Naive thymus-derived CD8-positive, alpha-beta T cell (primary cell): ENCODE results near the gene GABBR1. TPM values are rescaled to one million over a fixed set of nuclear protein-coding genes. Genes with fewer than 3 reads are reported as not detected.

Experiments
- ATAC-seq, 2 donors: fragments of 150-1000 bp; cut with Tn5 transposase in 1 of 2; sonication (Bioruptor Pico), chemical (Tn5 transposase) in 1 of 2; 1 replicate in 1 of 2; 2 replicates in 1 of 2; pipeline ENCODE4 v1.10.0; 2021; ENCODE audit warnings: mild to moderate bottlenecking in 2 of 2, moderate library complexity in 2 of 2
- POLR2A ChIA-PET: fragments of 350-600 bp; sonication (Branson Sonifier 250); formaldehyde crosslinking; loops from one replicate; lab custom pipeline; 2021; ENCODE audit warnings: antibody characterized with exemption; lab: Charles Lee
- DNase-seq, 10 donors: peaks; one replicate each; pipeline versions ENCODE4 v3.0.0 to v3.0.0-alpha.2; 2020 to 2022
- H3K27ac Mint-ChIP-seq, 10 donors: one replicate each; pipeline ENCODE4 v1.8.0; 2020 to 2022; ENCODE audit warnings: mild to moderate bottlenecking in 10 of 10, mixed read lengths in 10 of 10, moderate library complexity in 4 of 10, inconsistent platforms in 1 of 10
- H3K27me3 Mint-ChIP-seq, 5 donors: one replicate each; pipeline ENCODE4 v1.8.0; 2021 to 2022; ENCODE audit warnings: mixed read lengths in 5 of 5
- H3K36me3 Mint-ChIP-seq, 3 donors: one replicate each; pipeline ENCODE4 v1.8.0; 2020 to 2022; ENCODE audit warnings: mixed read lengths in 3 of 3, mild to moderate bottlenecking in 2 of 3, inconsistent platforms in 1 of 3
- H3K4me1 Mint-ChIP-seq, 4 donors: one replicate each; pipeline ENCODE4 v1.8.0; 2021 to 2022; ENCODE audit warnings: mixed read lengths in 4 of 4
- H3K4me3 Mint-ChIP-seq, 10 donors: one replicate each; pipeline ENCODE4 v1.8.0; 2020 to 2022; ENCODE audit warnings: mild to moderate bottlenecking in 10 of 10, mixed read lengths in 10 of 10, moderate library complexity in 6 of 10, inconsistent platforms in 1 of 10
- H3K9me3 Mint-ChIP-seq, 9 donors: one replicate each; pipeline ENCODE4 v1.8.0; 2020 to 2022; ENCODE audit warnings: mixed read lengths in 9 of 9, mild to moderate bottlenecking in 3 of 9, inconsistent platforms in 1 of 9, moderate library complexity in 1 of 9
- polyA plus RNA-seq, 3 donors: library from polyadenylated mRNA; unstranded; fragments of 300-500 nt; fragmentation: Illumina TruSeq; gene quantifications; one replicate each; pipeline ENCODE4 v1.2.3, GENCODE V29; 2021
- total RNA-seq, 8 experiments: library from RNA in 2 of 8; stranded (reverse) in 2 of 8; gene quantifications; one replicate each; pipeline ENCODE4 v1.2.3 and lab custom pipeline; 2021 to 2026

GABBR1 gene
- total and polyA plus RNA-seq, 5 experiments from 2014 or later: 0.46 to 36.4 (median 0.92) TPM

- Mint-ChIP-seq H3K36me3 (peaks cover 10 to 61% (median 25%) of the 10 kb centered on the region in 3 donors), H3K4me3 (no peak overlapping the region)
Measured at GRCh38 chr6:29610540-29610939, 22.4 kb downstream of the GABBR1 start.

GRCh38 chr6:29608131-29608530 lies 24.9 kb downstream of the GABBR1 start:
- ATAC-seq: no peak
- Mint-ChIP-seq H3K4me1 (peaks cover 0 to 4% (median 0%) of the 10 kb centered on the region in 4 donors), H3K4me3 (no peak overlapping the region), H3K36me3 (peaks cover 10 to 68% (median 14%) of the 10 kb centered on the region in 3 donors), H3K27ac (peak overlapping the region in 1 of 10 donors; percentile 20), H3K27me3 (no peaks in the 10 kb centered on the region), H3K9me3 (no peaks in the 10 kb centered on the region)
- no peak for DNase-seq
- POLR2A ChIA-PET: interaction anchor here (0.9 kb wide), 1 partner anchor 42 kb away, joined by 3 read pairs; no protein-coding TSS in a partner anchor

More at GRCh38 chr6:29610540-29610939, 22.4 kb downstream of the GABBR1 start:
- Mint-ChIP-seq H3K27ac (no peak overlapping the region), H3K4me1 (peaks cover 0 to 4% (median 0%) of the 10 kb centered on the region in 4 donors), H3K9me3 (no peaks in the 10 kb centered on the region), H3K27me3 (no peaks in the 10 kb centered on the region)
- POLR2A ChIA-PET: no interaction called here
- DNase-seq (no peak), ATAC-seq (no peak)

GRCh38 chr6:29603930-29604329 lies 29.1 kb downstream of the GABBR1 start:
- DNase-seq (no peak), ATAC-seq (no peak)
- peaks cover 0 to 4% (median 0%) of the 10 kb centered on the region in 4 donors for H3K4me1 Mint-ChIP-seq
- no peaks in the 10 kb centered on the region for H3K27me3 Mint-ChIP-seq
- H3K4me3 Mint-ChIP-seq: no peak overlapping the region
- peaks cover 2 to 49% (median 6%) of the 10 kb centered on the region in 3 donors for H3K36me3 Mint-ChIP-seq
- peak overlapping the region in 2 of 10 donors; percentile 39 to 48 for H3K27ac Mint-ChIP-seq
- POLR2A ChIA-PET: no interaction called here
- H3K9me3 Mint-ChIP-seq: no peaks in the 10 kb centered on the region

- Mint-ChIP-seq H3K27me3 (no peaks in the 10 kb centered on the region), H3K9me3 (no peaks in the 10 kb centered on the region), H3K4me1 (peaks cover 0 to 4% (median 0%) of the 10 kb centered on the region in 4 donors), H3K27ac (peak overlapping the region in 1 of 10 donors; percentile 39), H3K36me3 (peaks cover 2 to 46% (median 5%) of the 10 kb centered on the region in 3 donors), H3K4me3 (no peak overlapping the region)
- DNase-seq (no peak), ATAC-seq (no peak)
- POLR2A ChIA-PET: no interaction called here
Measured at GRCh38 chr6:29603456-29603855, 29.5 kb downstream of the GABBR1 start.

GRCh38 chr6:29602564-29603361 lies 30.2 kb downstream of the GABBR1 start:
- H3K36me3 Mint-ChIP-seq: peaks cover 0 to 41% (median 2%) of the 10 kb centered on the region in 3 donors
- H3K4me3 Mint-ChIP-seq: no peak overlapping the region
- ATAC-seq (no peak), DNase-seq (no peak)
- H3K27ac Mint-ChIP-seq: peak overlapping the region in 2 of 10 donors; percentile 7 to 61
- H3K4me1 Mint-ChIP-seq: no peaks in the 10 kb centered on the region
- POLR2A ChIA-PET: interaction anchor here (0.6 kb wide), 1 partner anchor 707 kb away, joined by 5 read pairs; no protein-coding TSS in a partner anchor
- H3K9me3 Mint-ChIP-seq: no peaks in the 10 kb centered on the region
- H3K27me3 Mint-ChIP-seq: no peaks in the 10 kb centered on the region

GRCh38 chr6:29598172-29598747 lies 34.7 kb downstream of the GABBR1 start:
- Mint-ChIP-seq H3K4me3 (no peak overlapping the region), H3K27ac (peak overlapping the region in 1 of 10 donors; percentile 68), H3K36me3 (peaks cover 0 to 4% (median 0%) of the 10 kb centered on the region in 3 donors), H3K9me3 (no peaks in the 10 kb centered on the region), H3K4me1 (no peaks in the 10 kb centered on the region), H3K27me3 (peaks cover 0 to 7% (median 5%) of the 10 kb centered on the region in 5 donors)
- DNase-seq: no peak
- POLR2A ChIA-PET: no interaction called here
- no peak for ATAC-seq

GRCh38 chr6:29597184-29597583 lies 35.8 kb downstream of the GABBR1 start:
- Mint-ChIP-seq H3K27ac (no peak overlapping the region), H3K4me3 (no peak overlapping the region), H3K27me3 (peaks cover 0 to 7% (median 5%) of the 10 kb centered on the region in 5 donors), H3K9me3 (no peaks in the 10 kb centered on the region), H3K4me1 (no peaks in the 10 kb centered on the region), H3K36me3 (no peaks in the 10 kb centered on the region)
- DNase-seq (no peak), ATAC-seq (no peak)
- POLR2A ChIA-PET: interaction anchor here (0.5 kb wide), 1 partner anchor 613 kb away, joined by 3 read pairs; no protein-coding TSS in a partner anchor

GRCh38 chr6:29596381-29596900 lies 36.5 kb downstream of the GABBR1 start:
- no peaks in the 10 kb centered on the region for H3K36me3 Mint-ChIP-seq
- no peaks in the 10 kb centered on the region for H3K9me3 Mint-ChIP-seq
- no peak overlapping the region for H3K27ac Mint-ChIP-seq
- no peak overlapping the region for H3K4me3 Mint-ChIP-seq
- H3K4me1 Mint-ChIP-seq: no peaks in the 10 kb centered on the region
- DNase-seq (no peak), ATAC-seq (no peak)
- POLR2A ChIA-PET: no interaction called here
- peaks cover 4 to 10% (median 7%) of the 10 kb centered on the region in 5 donors for H3K27me3 Mint-ChIP-seq

GRCh38 chr6:29593199-29593855 lies 39.7 kb downstream of the GABBR1 start:
- H3K4me1 Mint-ChIP-seq: peaks cover 0 to 6% (median 0%) of the 10 kb centered on the region in 4 donors
- H3K4me3 Mint-ChIP-seq: no peak overlapping the region
- DNase-seq (no peak), ATAC-seq (no peak)
- H3K27me3 Mint-ChIP-seq: peaks cover 12 to 26% (median 17%) of the 10 kb centered on the region in 5 donors
- no peaks in the 10 kb centered on the region for H3K9me3 Mint-ChIP-seq
- POLR2A ChIA-PET: no interaction called here
- H3K27ac Mint-ChIP-seq: no peak overlapping the region
- H3K36me3 Mint-ChIP-seq: no peaks in the 10 kb centered on the region

- H3K4me3 Mint-ChIP-seq: no peak overlapping the region
- H3K4me1 Mint-ChIP-seq: peaks cover 0 to 6% (median 0%) of the 10 kb centered on the region in 4 donors
- H3K36me3 Mint-ChIP-seq: no peaks in the 10 kb centered on the region
- POLR2A ChIA-PET: no interaction called here
- no peaks in the 10 kb centered on the region for H3K9me3 Mint-ChIP-seq
- H3K27ac Mint-ChIP-seq: no peak overlapping the region
- ATAC-seq: no peak
- H3K27me3 Mint-ChIP-seq: peaks cover 22 to 39% (median 26%) of the 10 kb centered on the region in 5 donors
- DNase-seq: no peak
Measured at GRCh38 chr6:29591677-29592076, 41.3 kb downstream of the GABBR1 start.

GRCh38 chr6:29590218-29590808 lies 42.7 kb downstream of the GABBR1 start:
- no peak overlapping the region for H3K27ac Mint-ChIP-seq
- no peaks in the 10 kb centered on the region for H3K9me3 Mint-ChIP-seq
- no peak for DNase-seq
- H3K4me1 Mint-ChIP-seq: peaks cover 0 to 6% (median 0%) of the 10 kb centered on the region in 4 donors
- H3K27me3 Mint-ChIP-seq: peaks cover 27 to 48% (median 31%) of the 10 kb centered on the region in 5 donors
- H3K36me3 Mint-ChIP-seq: no peaks in the 10 kb centered on the region
- POLR2A ChIA-PET: no interaction called here
- no peak for ATAC-seq
- no peak overlapping the region for H3K4me3 Mint-ChIP-seq

- POLR2A ChIA-PET: no interaction called here
- Mint-ChIP-seq H3K9me3 (no peaks in the 10 kb centered on the region), H3K27me3 (peaks cover 26 to 55% (median 29%) of the 10 kb centered on the region in 5 donors), H3K4me3 (no peak overlapping the region), H3K36me3 (no peaks in the 10 kb centered on the region), H3K27ac (no peak overlapping the region), H3K4me1 (peaks cover 0 to 6% (median 0%) of the 10 kb centered on the region in 4 donors)
- DNase-seq (peak in 9 of 10 donors; percentile 27 to 72 (median 54)), ATAC-seq (peak; percentile 66 to 68)
Measured at GRCh38 chr6:29589423-29590048, 43.4 kb downstream of the GABBR1 start.
